Activated B cell treated with CpG ODN at 0.5 μM for 24 hours (primary cell): ENCODE data around the gene ADCY2. TPM values are rescaled to one million over a fixed set of nuclear protein-coding genes. Genes with fewer than 3 reads are reported as not detected.

ENCODE experiments used
- ATAC-seq: fragments of 200-7000 bp; cut with Tn5 transposase; one replicate; pipeline ENCODE4 v1.10.0; 2021; ENCODE audit warnings: low read depth, mild to moderate bottlenecking, moderate library complexity
- CTCF ChIA-PET: fragments of 350-600 bp; sonication (Branson Sonifier 250); formaldehyde crosslinking; loops from one replicate; lab custom pipeline; 2021; ENCODE audit warnings: antibody characterized with exemption; lab: Charles Lee
- POLR2A ChIA-PET: fragments of 350-600 bp; sonication (Branson Sonifier 250); formaldehyde crosslinking; loops from one replicate; lab custom pipeline; 2021; ENCODE audit warnings: antibody characterized with exemption; lab: Charles Lee
- DNase-seq: peaks from one replicate; pipeline ENCODE4 v3.0.0; 2022
- H3K27ac Mint-ChIP-seq: one replicate; pipeline ENCODE4 v1.8.0; 2020; ENCODE audit warnings: mixed read lengths
- H3K27me3 Mint-ChIP-seq: one replicate; pipeline ENCODE4 v1.8.0; 2021; ENCODE audit warnings: mixed read lengths
- H3K36me3 Mint-ChIP-seq: one replicate; pipeline ENCODE4 v1.8.0; 2021; ENCODE audit warnings: low read depth, mixed read lengths
- H3K4me1 Mint-ChIP-seq: one replicate; pipeline ENCODE4 v1.8.0; 2021; ENCODE audit warnings: mixed read lengths
- H3K4me3 Mint-ChIP-seq: one replicate; pipeline ENCODE4 v1.8.0; 2020; ENCODE audit warnings: mild to moderate bottlenecking, mixed read lengths
- H3K9me3 Mint-ChIP-seq: one replicate; pipeline ENCODE4 v1.8.0; 2020; ENCODE audit warnings: mixed read lengths
- CTCF ChIP-seq: fragments of 200-600 bp; IDR thresholded peaks from one replicate; pipeline ENCODE4 v1.8.0; 2022; ENCODE audit warnings: antibody characterized with exemption, mild to moderate bottlenecking
- intact Hi-C: fragments of 100-400 bp; cut with micrococcal nuclease; formaldehyde crosslinking; loops from one replicate; pipeline ENCODE4 v1.15.1; 2024
- total RNA-seq: library from RNA; stranded (reverse); gene quantifications from 2 replicates; pipeline ENCODE4 v1.2.3, GENCODE V29; 2022

Gene ADCY2
- total RNA-seq, 1 donor from 2014 or later = not detected

GRCh38 chr5:7468742-7469141, 72.8 kb downstream of the ADCY2 start:
- no peak overlapping the region for H3K4me3 Mint-ChIP-seq
- intact Hi-C loops = no loop called here
- DNase-seq = no peak
- CTCF ChIA-PET = no interaction called here
- no peak for ATAC-seq
- POLR2A ChIA-PET = no interaction called here
- no peak for TF ChIP-seq CTCF
- no peaks in the 10 kb centered on the region for H3K4me1 Mint-ChIP-seq
- no peaks in the 10 kb centered on the region for H3K36me3 Mint-ChIP-seq
- H3K27me3 Mint-ChIP-seq = no peaks in the 10 kb centered on the region
- H3K27ac Mint-ChIP-seq = no peak overlapping the region
- H3K9me3 Mint-ChIP-seq = peaks cover 10% of the 10 kb centered on the region

GRCh38 chr5:7471710-7472109, 75.8 kb downstream of the ADCY2 start:
- H3K36me3 Mint-ChIP-seq = no peaks in the 10 kb centered on the region
- POLR2A ChIA-PET = no interaction called here
- H3K4me1 Mint-ChIP-seq = no peaks in the 10 kb centered on the region
- DNase-seq = no peak
- CTCF ChIA-PET = no interaction called here
- H3K4me3 Mint-ChIP-seq = no peak overlapping the region
- H3K27ac Mint-ChIP-seq = no peak overlapping the region
- no peak for ATAC-seq
- H3K9me3 Mint-ChIP-seq = peaks cover 10% of the 10 kb centered on the region
- no peak for TF ChIP-seq CTCF
- H3K27me3 Mint-ChIP-seq = no peaks in the 10 kb centered on the region
- intact Hi-C loops = no loop called here

GRCh38 chr5:7473115-7473514, 77.2 kb downstream of the ADCY2 start:
- no peaks in the 10 kb centered on the region for H3K27me3 Mint-ChIP-seq
- H3K4me3 Mint-ChIP-seq = no peak overlapping the region
- DNase-seq (no peak), ATAC-seq (no peak)
- no peaks in the 10 kb centered on the region for H3K4me1 Mint-ChIP-seq
- H3K27ac Mint-ChIP-seq = no peak overlapping the region
- TF ChIP-seq CTCF = no peak
- peaks cover 10% of the 10 kb centered on the region for H3K9me3 Mint-ChIP-seq
- intact Hi-C loops = no loop called here
- H3K36me3 Mint-ChIP-seq = no peaks in the 10 kb centered on the region
- CTCF ChIA-PET = no interaction called here
- POLR2A ChIA-PET = no interaction called here

- Mint-ChIP-seq H3K27ac (no peak overlapping the region), H3K27me3 (no peaks in the 10 kb centered on the region), H3K4me3 (no peak overlapping the region), H3K9me3 (peaks cover 10% of the 10 kb centered on the region), H3K36me3 (no peaks in the 10 kb centered on the region), H3K4me1 (no peaks in the 10 kb centered on the region)
- DNase-seq = no peak
- POLR2A ChIA-PET = no interaction called here
- intact Hi-C loops = no loop called here
- TF ChIP-seq CTCF = no peak
- no peak for ATAC-seq
- CTCF ChIA-PET = no interaction called here
Measured at GRCh38 chr5:7473668-7474215, 77.8 kb downstream of the ADCY2 start.

GRCh38 chr5:7474821-7475403, 79.0 kb downstream of the ADCY2 start:
- POLR2A ChIA-PET = no interaction called here
- no peaks in the 10 kb centered on the region for H3K36me3 Mint-ChIP-seq
- CTCF ChIA-PET = no interaction called here
- H3K4me1 Mint-ChIP-seq = no peaks in the 10 kb centered on the region
- DNase-seq (no peak), ATAC-seq (no peak)
- no peaks in the 10 kb centered on the region for H3K27me3 Mint-ChIP-seq
- no peak overlapping the region for H3K27ac Mint-ChIP-seq
- intact Hi-C loops = no loop called here
- H3K9me3 Mint-ChIP-seq = peaks cover 10% of the 10 kb centered on the region
- no peak for TF ChIP-seq CTCF
- H3K4me3 Mint-ChIP-seq = no peak overlapping the region
